Measurements from ENCODE around the gene SHISA9.

SHISA9 gene

DNA sequence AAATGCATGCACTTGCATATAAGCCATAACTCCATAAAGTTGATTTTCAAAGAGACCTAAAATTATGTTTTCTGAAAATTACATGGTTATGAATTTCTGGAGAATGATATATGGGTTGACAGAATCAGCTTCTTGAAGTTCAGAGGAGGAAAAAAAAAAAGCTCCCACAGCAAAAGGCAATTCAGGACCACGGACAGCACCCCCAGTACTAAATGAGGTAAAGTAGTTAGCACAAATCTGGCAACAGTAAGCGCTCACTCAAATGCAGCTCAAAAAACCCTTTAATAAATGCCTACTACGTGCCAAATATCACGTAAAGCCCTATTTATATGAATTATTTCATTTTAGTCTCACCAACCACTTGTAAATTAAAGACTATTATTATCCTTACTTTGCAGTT, 135.2 kb downstream of the SHISA9 start:
- peak; percentile 56 for DNase-seq

- DNase-seq = no peak
Measured at GRCh38 chr16:13038591-13038990, 137.2 kb downstream of the SHISA9 start.

DNA sequence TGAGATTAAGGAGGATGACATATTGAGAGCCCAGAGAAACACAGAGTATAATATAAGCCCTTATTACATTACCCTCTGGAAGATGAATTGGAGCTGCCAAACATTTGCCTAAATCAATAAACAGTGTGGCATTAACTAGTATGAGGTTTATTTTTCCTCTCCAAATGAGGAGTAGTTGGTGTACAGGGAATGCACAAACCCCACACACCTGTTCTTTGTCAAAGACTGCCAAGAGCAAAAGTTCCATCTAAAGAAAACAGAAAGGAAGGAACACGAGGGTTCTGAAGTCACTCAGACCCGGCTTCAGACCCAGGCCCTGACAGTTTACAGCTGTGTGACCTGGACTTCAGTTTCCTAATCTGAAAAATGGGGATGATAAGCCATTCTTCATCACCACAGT, 138.1 kb downstream of the SHISA9 start:
- no peak for DNase-seq

DNA sequence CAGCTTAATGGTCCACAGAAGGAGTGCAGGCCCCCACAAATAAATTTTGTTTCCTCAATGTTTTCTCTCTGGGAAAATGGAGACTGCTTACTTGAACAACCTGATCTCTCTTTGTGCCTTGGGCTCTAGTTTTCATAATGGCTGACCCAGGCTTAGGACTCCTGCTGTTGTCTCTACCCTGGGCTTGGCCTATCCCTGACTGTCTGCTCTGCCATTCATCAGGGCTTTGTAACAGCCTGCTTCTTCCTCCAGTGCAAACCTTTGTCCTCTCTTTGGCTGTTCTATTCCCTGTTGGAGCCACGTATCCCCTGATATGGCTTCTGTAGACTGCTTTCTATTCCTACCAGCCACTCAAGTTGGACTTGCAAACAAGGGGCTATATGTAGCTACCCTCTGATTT, 139.8 kb downstream of the SHISA9 start:
- DNase-seq = no peak

GRCh38 chr16:13041646-13042290, 140.4 kb downstream of the SHISA9 start:
- no peak for DNase-seq

GRCh38 chr16:13042291-13042685, 140.9 kb downstream of the SHISA9 start:
- no peak for DNase-seq

DNA sequence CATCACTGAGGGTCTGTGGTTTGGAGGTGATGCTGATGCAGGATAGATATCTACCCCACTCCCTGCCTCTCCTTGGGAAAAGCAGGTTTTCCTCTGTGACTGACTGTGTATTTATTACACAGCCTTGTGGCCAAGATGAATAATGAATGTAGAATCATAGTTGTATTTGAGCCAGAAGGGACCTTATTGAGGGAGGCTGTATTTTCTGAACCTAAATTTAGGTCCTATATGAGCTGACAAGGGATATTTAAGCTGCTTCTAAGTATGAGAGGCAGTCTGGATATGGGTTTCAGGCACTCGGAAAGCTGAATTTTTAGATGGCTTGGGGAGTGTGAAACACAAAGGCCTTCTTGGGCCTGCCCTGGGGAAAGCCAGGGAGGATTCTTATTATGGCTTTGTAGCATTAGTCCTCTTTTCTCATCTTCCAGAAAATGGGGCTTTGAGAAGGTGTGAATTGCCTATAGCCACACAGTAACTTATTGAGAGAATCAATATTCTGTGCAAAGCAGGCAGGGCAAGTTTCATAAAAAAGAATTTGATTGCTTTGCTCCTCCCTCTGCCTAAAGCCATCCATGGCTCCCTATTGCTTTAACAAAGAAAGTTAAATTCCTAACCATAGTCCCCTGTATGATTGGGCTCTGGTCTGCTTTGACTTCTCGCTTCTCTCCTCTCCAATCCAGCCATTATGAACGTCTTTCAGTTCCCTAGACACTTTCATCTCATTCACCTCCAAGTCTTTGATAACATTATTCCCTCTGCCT, 144.8 kb downstream of the SHISA9 start:
- DNase-seq = no peak

GRCh38 chr16:13047276-13047675, 145.9 kb downstream of the SHISA9 start:
- DNase-seq = no peak

GRCh38 chr16:13049688-13050087, 148.3 kb downstream of the SHISA9 start:
- no peak for DNase-seq

- no peak for DNase-seq
Measured at GRCh38 chr16:13052431-13052830, 151.0 kb downstream of the SHISA9 start.

DNA sequence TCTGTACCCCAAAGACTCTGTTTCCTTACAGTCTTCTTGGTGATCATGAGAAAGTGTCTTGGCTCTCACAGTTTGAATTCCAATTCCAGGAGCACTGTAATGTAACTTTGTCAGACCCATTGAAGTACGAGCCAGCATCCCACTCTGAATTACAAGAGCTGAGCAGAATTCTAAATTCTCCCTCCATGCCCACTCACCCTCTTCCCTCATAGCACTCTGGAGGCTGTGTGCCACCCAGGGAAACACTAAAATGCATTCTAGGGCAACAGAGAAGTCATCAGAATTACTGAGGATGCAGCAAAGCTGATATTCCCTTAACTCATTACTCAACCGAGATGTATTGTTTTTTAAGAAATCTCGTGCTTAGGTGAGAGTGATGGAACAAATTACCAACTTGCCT, 154.1 kb downstream of the SHISA9 start:
- no peak for DNase-seq

DNA sequence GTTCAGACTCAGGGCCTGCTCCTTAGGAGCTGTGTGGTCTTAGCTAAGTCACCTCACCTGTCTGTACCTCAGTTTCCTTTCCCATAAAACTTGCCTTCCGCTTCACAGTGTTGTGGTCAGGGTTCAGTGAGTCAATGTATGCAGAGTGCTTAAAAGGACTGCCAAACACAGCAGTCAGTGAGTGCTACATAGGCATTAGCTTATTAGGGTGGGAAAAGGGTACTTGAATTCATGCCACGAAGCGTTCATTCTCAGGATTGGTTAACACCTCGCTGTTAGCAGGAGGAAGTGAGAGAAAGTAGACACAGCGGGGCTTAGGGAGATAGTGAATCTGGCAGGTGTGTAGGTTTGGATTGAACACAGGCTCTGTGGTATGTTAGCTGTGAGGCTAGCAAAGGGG, 155.2 kb downstream of the SHISA9 start:
- DNase-seq = no peak

- no peak for DNase-seq
Measured at GRCh38 chr16:13060932-13061331, 159.5 kb downstream of the SHISA9 start.

- DNase-seq = no peak
Measured at GRCh38 chr16:13061691-13062090, 160.3 kb downstream of the SHISA9 start.

GRCh38 chr16:13062219-13062618, 160.8 kb downstream of the SHISA9 start:
- no peak for DNase-seq

DNA sequence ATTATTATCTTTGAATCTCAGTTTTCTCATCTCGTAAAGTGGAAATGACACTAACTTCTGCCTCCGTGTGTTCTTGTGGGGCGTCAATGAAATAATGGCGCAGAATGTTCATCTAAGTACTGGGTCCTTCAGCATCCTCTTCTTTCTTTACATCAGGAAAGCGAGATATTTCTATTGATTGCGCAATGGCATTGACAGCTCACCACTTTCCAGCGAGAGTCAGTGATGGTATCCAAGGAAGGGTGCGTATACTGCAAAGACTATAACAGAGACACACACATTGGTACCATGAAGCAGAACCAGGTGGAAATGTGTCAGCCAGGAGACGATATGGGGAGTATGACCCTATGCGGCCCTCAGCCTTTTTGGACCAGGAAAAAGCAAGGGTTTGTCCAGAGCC, 162.1 kb downstream of the SHISA9 start:
- no peak for DNase-seq

DNA sequence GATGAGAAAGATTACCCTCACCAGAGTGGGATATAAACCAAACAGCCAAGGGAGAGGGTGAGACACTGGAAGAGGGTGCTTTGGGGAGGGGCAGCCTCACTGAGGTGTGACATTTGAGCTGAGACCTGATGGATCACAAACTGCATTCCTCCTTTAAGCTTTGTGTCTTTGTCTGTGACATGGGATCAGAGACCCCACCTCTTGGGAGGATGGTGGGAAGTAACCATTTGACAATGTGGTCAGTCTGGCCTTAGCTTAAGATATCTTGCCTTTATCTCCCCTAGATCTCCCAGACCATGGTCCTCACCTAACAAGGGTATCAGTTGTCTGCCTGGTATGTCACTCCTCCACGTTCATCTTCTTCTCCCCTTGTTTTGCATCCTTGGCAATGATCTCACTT, 163.4 kb downstream of the SHISA9 start:
- no peak for DNase-seq

DNA sequence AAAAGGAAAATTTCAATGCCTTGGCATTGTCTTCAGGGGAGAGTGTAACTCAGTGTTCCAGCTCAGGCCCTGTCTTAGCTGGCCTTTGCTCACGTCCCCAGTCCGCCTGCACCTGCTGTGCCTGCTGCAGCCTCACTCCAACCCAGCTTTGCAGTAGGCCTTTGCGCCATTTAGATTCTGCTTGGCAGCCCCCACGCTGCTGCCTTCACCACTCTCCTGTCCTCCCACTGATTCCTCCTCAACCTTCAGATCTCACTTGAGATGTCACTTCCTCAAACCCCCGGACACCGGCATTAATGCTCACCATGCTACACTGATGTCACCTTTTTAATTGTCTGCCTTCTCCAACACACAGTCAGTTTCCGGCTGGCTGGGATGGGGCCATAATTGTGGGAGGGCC, 166.2 kb downstream of the SHISA9 start:
- DNase-seq = no peak

- no peak for DNase-seq
Measured at GRCh38 chr16:13068912-13069583, 167.7 kb downstream of the SHISA9 start.

DNA sequence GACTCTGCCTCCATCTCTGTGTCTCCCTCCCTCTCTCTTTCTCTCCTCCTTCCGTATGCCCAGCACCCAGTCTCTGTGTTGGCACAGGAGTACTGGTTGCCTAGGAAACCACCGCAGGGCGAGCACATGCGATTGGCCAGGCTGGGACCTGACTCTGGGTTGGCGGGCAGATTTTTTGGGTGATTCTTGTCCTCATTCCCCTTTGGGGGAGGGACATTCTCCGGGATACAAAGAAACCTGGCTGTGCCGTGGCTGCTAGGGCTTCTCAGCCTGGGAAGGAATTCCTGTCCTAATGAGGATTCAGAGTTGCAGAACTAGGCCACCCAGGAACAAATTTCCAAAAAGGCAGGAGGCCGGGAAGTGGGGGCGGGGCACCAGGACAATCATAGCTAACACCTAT, 168.9 kb downstream of the SHISA9 start:
- no peak for DNase-seq

GRCh38 chr16:13076878-13077277, 175.5 kb downstream of the SHISA9 start:
- DNase-seq = no peak

- DNase-seq = no peak
Measured at GRCh38 chr16:13077816-13078215, 176.4 kb downstream of the SHISA9 start.

DNA sequence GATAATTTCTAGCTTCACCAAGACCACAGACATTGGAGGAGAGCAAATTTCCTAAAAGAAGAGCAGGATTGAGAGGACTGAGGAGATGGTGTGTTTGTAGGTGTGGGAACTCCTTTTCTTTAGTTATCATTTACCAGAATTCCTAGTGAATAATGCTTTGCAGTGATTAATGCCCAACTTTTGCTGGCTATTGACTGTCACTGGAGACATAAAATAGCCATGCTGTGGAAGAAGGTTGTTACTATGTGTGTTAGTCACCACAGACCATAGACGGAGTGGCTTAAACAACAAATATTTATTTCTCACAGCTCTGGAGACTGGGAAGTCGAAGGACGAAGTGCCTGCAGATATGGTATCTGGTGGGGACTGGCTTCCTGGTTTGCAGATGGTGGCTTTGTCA, 179.1 kb downstream of the SHISA9 start:
- DNase-seq = no peak

- no peak for DNase-seq
Measured at GRCh38 chr16:13081825-13082331, 180.5 kb downstream of the SHISA9 start.
